Caco-2 (cell line): Measurements from ENCODE around the gene GIMD1. TPM values are rescaled to one million over a fixed set of nuclear protein-coding genes. Genes with fewer than 3 reads are reported as not detected.

Experiments used
- BruUV-seq: library from RNA; stranded (reverse); fragments of 400-500 nt; replicated peaks from 2 replicates; lab custom pipeline; 2021; lab: Mats Ljungman, UMichigan
- CTCF ChIA-PET: fragments of 300-600 bp; sonication (Branson Sonifier 250); formaldehyde crosslinking; loops from one replicate; lab custom pipeline; 2022; ENCODE audit warnings: antibody characterized with exemption; lab: Charles Lee
- POLR2A ChIA-PET: fragments of 300-600 bp; sonication (Branson Sonifier 250); formaldehyde crosslinking; loops from one replicate; lab custom pipeline; 2022; ENCODE audit warnings: antibody characterized with exemption; lab: Charles Lee
- DNase-seq, 2 experiments: peaks; one replicate each; pipeline versions ENCODE4 v3.0.0 to v3.0.0-alpha.2; 2020 to 2022
- H3K27me3 ChIP-seq: replicated peaks from 2 replicates; pipeline ENCODE4 v1.6.0; 2011; ENCODE audit warnings: low read length; ENCODE audit not compliant: control insufficient read depth, insufficient read depth
- H3K36me3 ChIP-seq: 2 replicates; pipeline ENCODE4 v1.5.1; 2011; ENCODE audit warnings: low read length; ENCODE audit not compliant: control insufficient read depth, insufficient read depth
- H3K4me1 ChIP-seq: fragments of 250-450 bp; sonication (Bioruptor Pico); 2 replicates; pipeline ENCODE4 v1.5.1; 2020; ENCODE audit warnings: mild to moderate bottlenecking
- H3K4me3 ChIP-seq: 2 replicates; pipeline ENCODE4 v1.5.1; 2011; ENCODE audit warnings: low read depth, mild to moderate bottlenecking, control low read depth, low read length
- H3K9me3 ChIP-seq: fragments of 250-450 bp; sonication (Bioruptor Pico); 2 replicates; pipeline ENCODE4 v1.5.1; 2020; ENCODE audit warnings: mild to moderate bottlenecking, moderate library complexity
- H3K27ac Mint-ChIP-seq: one replicate; pipeline ENCODE4 v1.8.0; 2022; ENCODE audit warnings: mixed read lengths; ENCODE audit not compliant: unreplicated experiment
- H3K27me3 Mint-ChIP-seq: one replicate; pipeline ENCODE4 v1.8.0; 2022; ENCODE audit warnings: mixed read lengths; ENCODE audit not compliant: insufficient read depth, unreplicated experiment
- H3K36me3 Mint-ChIP-seq: one replicate; pipeline ENCODE4 v1.8.0; 2022; ENCODE audit warnings: mild to moderate bottlenecking, mixed read lengths; ENCODE audit not compliant: insufficient read depth, unreplicated experiment
- H3K4me1 Mint-ChIP-seq: one replicate; pipeline ENCODE4 v1.8.0; 2022; ENCODE audit warnings: low read depth, mixed read lengths; ENCODE audit not compliant: unreplicated experiment
- H3K4me3 Mint-ChIP-seq: one replicate; pipeline ENCODE4 v1.8.0; 2022; ENCODE audit warnings: mild to moderate bottlenecking, moderate library complexity, mixed read lengths; ENCODE audit not compliant: unreplicated experiment
- H3K9me3 Mint-ChIP-seq: one replicate; pipeline ENCODE4 v1.8.0; 2022; ENCODE audit warnings: mixed read lengths; ENCODE audit not compliant: unreplicated experiment
- intact Hi-C: fragments of 100-400 bp; cut with micrococcal nuclease; formaldehyde crosslinking; loops from one replicate; pipeline ENCODE4 v1.10.0; 2022; ENCODE audit not compliant: unreplicated experiment
- total RNA-seq: library from RNA; stranded (reverse); gene quantifications from 2 replicates; pipeline ENCODE4 v1.2.3, GENCODE V29; 2022
- TF ChIP-seq, protein P1 (sequence below), 2 experiments: fragments of 200-600 bp in 1 of 2; IDR thresholded peaks; 1 replicate in 1 of 2; 2 replicates in 1 of 2; pipeline versions ENCODE4 v1.5.1 to v1.8.0; 2011 to 2022; ENCODE audit warnings: antibody characterized with exemption in 1 of 2, control low read depth in 1 of 2, inconsistent platforms in 1 of 2, low read depth in 1 of 2, low read length in 1 of 2, mild to moderate bottlenecking in 1 of 2, moderate library complexity in 1 of 2; ENCODE audit not compliant: insufficient read depth in 1 of 2, severe bottlenecking in 1 of 2, unreplicated experiment in 1 of 2

GIMD1 gene
- total RNA-seq, 1 experiment from 2014 or later = not detected

DNA sequence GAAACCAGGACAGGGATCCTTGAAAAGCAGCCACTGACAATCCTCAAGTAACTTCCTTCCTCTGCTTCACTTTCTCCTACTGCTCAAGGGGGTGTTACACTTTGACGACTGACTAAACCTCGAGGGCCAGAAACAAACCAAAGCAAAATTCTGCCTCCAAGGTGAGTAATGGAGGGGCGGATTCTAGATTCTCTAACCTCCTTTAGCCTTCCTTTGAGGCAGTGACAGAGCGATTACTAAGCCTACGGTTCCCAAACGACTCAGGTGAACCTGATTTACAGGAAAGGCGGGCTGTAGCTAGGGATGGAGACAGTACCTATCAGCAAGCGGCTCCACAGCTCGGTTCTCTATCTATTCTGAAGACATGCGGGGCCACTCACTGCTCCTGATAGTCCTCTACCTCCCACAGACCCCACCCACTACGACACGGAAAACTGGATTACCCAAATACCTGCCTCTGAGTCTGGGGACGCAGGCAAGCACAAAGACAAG is 53.1 kb downstream of the GIMD1 start:
- CTCF ChIA-PET = interaction anchor here (1.0 to 1.4 kb wide), 3 partner anchors 13 to 51 kb away, joined by 4 to 8 read pairs (median 4); no protein-coding TSS in a partner anchor
- peaks cover 44% of the 10 kb centered on the region for H3K4me1 ChIP-seq
- intact Hi-C loops = loop anchor here (1.0 kb wide), 1 partner anchor 9 kb away; no protein-coding TSS in a partner anchor

DNA sequence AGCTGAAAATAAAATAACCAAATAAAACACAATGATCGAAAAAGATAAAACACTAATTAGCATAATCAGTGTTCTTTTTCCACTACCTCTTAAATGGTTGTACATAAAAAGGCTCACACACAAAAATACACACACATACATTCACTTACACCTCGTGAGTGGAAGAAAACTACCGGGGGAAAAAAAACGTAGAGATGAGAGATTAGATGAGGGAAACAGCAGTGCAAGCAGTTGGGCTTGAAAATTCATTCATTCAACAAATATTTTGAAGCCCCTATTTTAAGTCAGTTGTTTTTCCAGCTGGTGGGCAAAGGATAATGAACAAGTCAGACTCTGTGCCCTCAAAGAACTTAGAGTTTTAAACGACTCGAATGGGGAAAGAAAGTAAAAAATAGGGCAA is 53.6 kb downstream of the GIMD1 start:
- POLR2A ChIA-PET = interaction anchor here (1.0 to 1.7 kb wide), 3 partner anchors 8 to 49 kb away, joined by 4 to 15 read pairs (median 4); no protein-coding TSS in a partner anchor
- Mint-ChIP-seq H3K4me1 (peaks cover 21% of the 10 kb centered on the region), H3K27me3 (no peaks in the 10 kb centered on the region), H3K36me3 (peaks cover 12% of the 10 kb centered on the region), H3K4me3 (no peak overlapping the region), H3K9me3 (no peaks in the 10 kb centered on the region), H3K27ac (no peak overlapping the region)
- intact Hi-C loops = loop anchor here (1.0 kb wide), 1 partner anchor 9 kb away; no protein-coding TSS in a partner anchor
- CTCF ChIA-PET = interaction anchor here (1.2 to 1.4 kb wide), 2 partner anchors 49 to 51 kb away, joined by 4 to 8 read pairs; no protein-coding TSS in a partner anchor
- H3K4me1 ChIP-seq = peaks cover 45% of the 10 kb centered on the region
- H3K36me3 ChIP-seq = no peaks in the 10 kb centered on the region
- BruUV-seq = no TSS peak
- no peak for DNase-seq
- TF ChIP-seq, protein P1, sequence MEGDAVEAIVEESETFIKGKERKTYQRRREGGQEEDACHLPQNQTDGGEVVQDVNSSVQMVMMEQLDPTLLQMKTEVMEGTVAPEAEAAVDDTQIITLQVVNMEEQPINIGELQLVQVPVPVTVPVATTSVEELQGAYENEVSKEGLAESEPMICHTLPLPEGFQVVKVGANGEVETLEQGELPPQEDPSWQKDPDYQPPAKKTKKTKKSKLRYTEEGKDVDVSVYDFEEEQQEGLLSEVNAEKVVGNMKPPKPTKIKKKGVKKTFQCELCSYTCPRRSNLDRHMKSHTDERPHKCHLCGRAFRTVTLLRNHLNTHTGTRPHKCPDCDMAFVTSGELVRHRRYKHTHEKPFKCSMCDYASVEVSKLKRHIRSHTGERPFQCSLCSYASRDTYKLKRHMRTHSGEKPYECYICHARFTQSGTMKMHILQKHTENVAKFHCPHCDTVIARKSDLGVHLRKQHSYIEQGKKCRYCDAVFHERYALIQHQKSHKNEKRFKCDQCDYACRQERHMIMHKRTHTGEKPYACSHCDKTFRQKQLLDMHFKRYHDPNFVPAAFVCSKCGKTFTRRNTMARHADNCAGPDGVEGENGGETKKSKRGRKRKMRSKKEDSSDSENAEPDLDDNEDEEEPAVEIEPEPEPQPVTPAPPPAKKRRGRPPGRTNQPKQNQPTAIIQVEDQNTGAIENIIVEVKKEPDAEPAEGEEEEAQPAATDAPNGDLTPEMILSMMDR (IDR thresholded peaks at IDR 0.05; ENCODE audit: insufficient read depth in 1 of 2, low read depth in 1 of 2, low read length in 1 of 2, severe bottlenecking in 1 of 2, unreplicated experiment in 1 of 2) = no peak
- no peaks in the 10 kb centered on the region for H3K27me3 ChIP-seq
- H3K4me3 ChIP-seq = peak overlapping the region; percentile 75
- no peaks in the 10 kb centered on the region for H3K9me3 ChIP-seq

More for the DNA sequence above, 53.1 kb downstream of the GIMD1 start:
- TF ChIP-seq, protein P1 (IDR thresholded peaks at IDR 0.05; ENCODE audit: insufficient read depth in 1 of 2, low read depth in 1 of 2, low read length in 1 of 2, severe bottlenecking in 1 of 2, unreplicated experiment in 1 of 2) = no peak
- Mint-ChIP-seq H3K27me3 (no peaks in the 10 kb centered on the region), H3K9me3 (no peaks in the 10 kb centered on the region), H3K4me3 (no peak overlapping the region), H3K27ac (no peak overlapping the region), H3K36me3 (peaks cover 17% of the 10 kb centered on the region), H3K4me1 (peaks cover 15% of the 10 kb centered on the region)
- no peaks in the 10 kb centered on the region for H3K36me3 ChIP-seq
- H3K9me3 ChIP-seq = no peaks in the 10 kb centered on the region
- no peaks in the 10 kb centered on the region for H3K27me3 ChIP-seq
- POLR2A ChIA-PET = interaction anchor here (1.0 to 1.7 kb wide), 6 partner anchors 9 to 57 kb away, joined by 3 to 15 read pairs (median 4); no protein-coding TSS in a partner anchor
- peak; percentile 84 to 85 for DNase-seq
- BruUV-seq = TSS peak; percentile 64
- H3K4me3 ChIP-seq = peak overlapping the region; percentile 75

DNA sequence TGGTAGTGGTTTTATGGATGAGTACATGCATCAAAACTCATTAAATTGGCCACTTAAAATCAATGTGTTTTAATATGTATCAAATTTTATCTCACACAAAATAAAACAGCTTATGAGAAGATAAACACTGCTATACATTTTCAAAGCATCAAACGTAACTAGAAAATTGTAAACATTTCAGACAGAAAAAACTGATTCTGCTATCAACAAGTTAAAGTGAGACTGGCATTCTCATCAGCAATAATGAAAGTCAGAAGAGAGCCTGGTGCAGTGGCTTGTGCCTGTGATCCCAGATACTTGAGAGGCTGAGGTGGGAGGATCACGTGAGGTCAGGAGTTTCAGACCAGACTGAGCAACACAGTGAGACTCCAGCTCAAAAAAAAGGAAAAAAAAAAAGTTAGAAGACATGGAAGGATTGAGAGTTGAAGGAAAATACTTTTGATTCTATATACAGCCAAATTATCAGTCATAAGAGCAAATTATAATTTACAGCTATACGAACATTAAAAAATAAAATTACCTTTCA is 55.5 kb downstream of the GIMD1 start:
- POLR2A ChIA-PET = no interaction called here

More for the DNA sequence above, 55.5 kb downstream of the GIMD1 start:
- Histone ChIP-seq H3K4me3 (0 out of 2 replicates have a peak overlapping the region, but pooled peaks have one; percentile 75), H3K27me3 (no peaks in the 10 kb centered on the region), H3K4me1 (peaks cover 53% of the 10 kb centered on the region), H3K36me3 (no peaks in the 10 kb centered on the region), H3K9me3 (no peaks in the 10 kb centered on the region)
- Mint-ChIP-seq H3K27ac (peak overlapping the region; percentile 42), H3K4me1 (peaks cover 31% of the 10 kb centered on the region), H3K27me3 (no peaks in the 10 kb centered on the region), H3K36me3 (peaks cover 11% of the 10 kb centered on the region), H3K9me3 (no peaks in the 10 kb centered on the region), H3K4me3 (no peak overlapping the region)
- DNase-seq = peak in 1 of 2 experiments; percentile 30
- CTCF ChIA-PET = no interaction called here
- TF ChIP-seq, protein P1 (IDR thresholded peaks at IDR 0.05; ENCODE audit: insufficient read depth in 1 of 2, low read depth in 1 of 2, low read length in 1 of 2, severe bottlenecking in 1 of 2, unreplicated experiment in 1 of 2) = no peak
- intact Hi-C loops = no loop called here
- no TSS peak for BruUV-seq
